Astrocyte (in vitro differentiated cells and primary cell): ENCODE results near the gene RBM27. TPM values are rescaled to one million over a fixed set of nuclear protein-coding genes. Genes with fewer than 3 reads are reported as not detected.
A peak's percentile ranks its signal among the peaks of the same experiment; 100 is the strongest.

ENCODE experiments used
- DNase-seq: peaks from one replicate; pipeline ENCODE4 v3.0.0-alpha.2; 2010; ENCODE audit warnings: low read depth
- FAIRE-seq: peaks from 2 replicates; lab custom pipeline; 2011; peaks lifted over from hg19 to GRCh38; lab: Jason Lieb, UNC
- H2AFZ ChIP-seq: 2 replicates; pipeline ENCODE4 v1.6.0; 2012; ENCODE audit warnings: low read depth, low read length, inconsistent platforms
- H3K27ac ChIP-seq: 2 replicates; pipeline ENCODE4 v1.5.1; 2011; ENCODE audit warnings: low read depth, low read length, inconsistent platforms
- H3K27me3 ChIP-seq: 2 replicates; pipeline ENCODE4 v1.6.0; 2011; ENCODE audit warnings: low read length, inconsistent platforms; ENCODE audit not compliant: insufficient read depth
- H3K36me3 ChIP-seq: 2 replicates; pipeline ENCODE4 v1.5.1; 2011; ENCODE audit warnings: low read length, inconsistent platforms; ENCODE audit not compliant: insufficient read depth
- H3K4me1 ChIP-seq: 2 replicates; pipeline ENCODE4 v1.5.1; 2011; ENCODE audit warnings: low read length, inconsistent platforms; ENCODE audit not compliant: insufficient read depth
- H3K4me2 ChIP-seq: 2 replicates; pipeline ENCODE4 v1.6.0; 2012; ENCODE audit warnings: low read length, inconsistent platforms
- H3K4me3 ChIP-seq: 2 replicates; pipeline ENCODE4 v1.5.1; 2011; ENCODE audit warnings: low read depth, mild to moderate bottlenecking, low read length, inconsistent platforms; ENCODE audit not compliant: insufficient read depth
- H3K79me2 ChIP-seq: 2 replicates; pipeline ENCODE4 v1.6.0; 2012; ENCODE audit warnings: mild to moderate bottlenecking, low read length, inconsistent platforms; ENCODE audit not compliant: insufficient read depth
- H3K9ac ChIP-seq: 2 replicates; pipeline ENCODE4 v1.6.0; 2012; ENCODE audit warnings: mild to moderate bottlenecking, low read length, inconsistent platforms
- H3K9me3 ChIP-seq: 2 replicates; pipeline ENCODE4 v1.5.1; 2012; ENCODE audit warnings: low read depth, mild to moderate bottlenecking, low read length, inconsistent platforms; ENCODE audit not compliant: insufficient read depth
- H4K20me1 ChIP-seq: 2 replicates; pipeline ENCODE4 v1.6.0; 2012; ENCODE audit warnings: low read length, inconsistent platforms; ENCODE audit not compliant: insufficient read depth
- H3K27ac Mint-ChIP-seq: one replicate; pipeline ENCODE4 v1.8.0; 2021; ENCODE audit warnings: mild to moderate bottlenecking, mixed read lengths; ENCODE audit not compliant: unreplicated experiment
- H3K27me3 Mint-ChIP-seq: one replicate; pipeline ENCODE4 v1.8.0; 2021; ENCODE audit warnings: low read depth, mixed read lengths; ENCODE audit not compliant: unreplicated experiment
- H3K36me3 Mint-ChIP-seq: one replicate; pipeline ENCODE4 v1.8.0; 2021; ENCODE audit warnings: low read depth, mixed read lengths; ENCODE audit not compliant: unreplicated experiment
- H3K4me1 Mint-ChIP-seq: one replicate; pipeline ENCODE4 v1.8.0; 2021; ENCODE audit warnings: low read depth, mixed read lengths; ENCODE audit not compliant: unreplicated experiment
- H3K4me3 Mint-ChIP-seq: one replicate; pipeline ENCODE4 v1.8.0; 2021; ENCODE audit warnings: mild to moderate bottlenecking, moderate library complexity, mixed read lengths; ENCODE audit not compliant: unreplicated experiment
- H3K9me3 Mint-ChIP-seq: one replicate; pipeline ENCODE4 v1.8.0; 2021; ENCODE audit warnings: mild to moderate bottlenecking, mixed read lengths; ENCODE audit not compliant: unreplicated experiment
- CTCF ChIP-seq: IDR thresholded peaks from 2 replicates; pipeline ENCODE4 v1.5.1; 2011; ENCODE audit warnings: low read depth, mild to moderate bottlenecking, inconsistent platforms, low read length, moderate library complexity; ENCODE audit not compliant: insufficient read depth
- EZH2 ChIP-seq: IDR thresholded peaks from 2 replicates; pipeline ENCODE4 v1.6.1; 2012; ENCODE audit warnings: mild to moderate bottlenecking, low read length, inconsistent platforms; ENCODE audit not compliant: insufficient read depth
- total RNA-seq: library from RNA; stranded (reverse); gene quantifications from 2 replicates; pipeline ENCODE4 v1.2.1, GENCODE V29; 2021

Gene RBM27
- total RNA-seq, 1 donor from 2014 or later: 24.4 TPM

- peak overlapping the region; percentile 43 for H3K27ac Mint-ChIP-seq
- peaks cover 22% of the 10 kb centered on the region for H3K79me2 ChIP-seq
- H3K9ac ChIP-seq: no peak overlapping the region
- H2AFZ ChIP-seq: no peak overlapping the region
- no peak overlapping the region for H3K4me3 Mint-ChIP-seq
- no peak for FAIRE-seq
- no peaks in the 10 kb centered on the region for H4K20me1 ChIP-seq
- no peak overlapping the region for H3K4me2 ChIP-seq
- H3K4me1 Mint-ChIP-seq: peaks cover 15% of the 10 kb centered on the region
- peaks cover 17% of the 10 kb centered on the region for H3K4me1 ChIP-seq
- H3K36me3 Mint-ChIP-seq: peaks cover 1% of the 10 kb centered on the region
- H3K27ac ChIP-seq: no peak overlapping the region
- H3K9me3 ChIP-seq: no peaks in the 10 kb centered on the region
- no peaks in the 10 kb centered on the region for H3K27me3 Mint-ChIP-seq
- no peak for DNase-seq
- H3K27me3 ChIP-seq: no peaks in the 10 kb centered on the region
- no peak for TF ChIP-seq CTCF
- no peak for TF ChIP-seq EZH2
- no peak overlapping the region for H3K4me3 ChIP-seq
- H3K36me3 ChIP-seq: no peaks in the 10 kb centered on the region
- H3K9me3 Mint-ChIP-seq: no peaks in the 10 kb centered on the region
Observed at GRCh38 chr5:146185161-146185560, 18.2 kb upstream of the RBM27 start.

- Histone ChIP-seq H3K4me1 (peaks cover 9% of the 10 kb centered on the region), H3K4me3 (no peak overlapping the region), H3K36me3 (no peaks in the 10 kb centered on the region), H3K79me2 (no peaks in the 10 kb centered on the region), H3K9me3 (no peaks in the 10 kb centered on the region), H3K27me3 (no peaks in the 10 kb centered on the region), H3K27ac (peak overlapping the region; percentile 65), H2AFZ (no peak overlapping the region), H4K20me1 (no peaks in the 10 kb centered on the region), H3K4me2 (peak overlapping the region; percentile 24), H3K9ac (peak overlapping the region; percentile 21)
- Mint-ChIP-seq H3K9me3 (no peaks in the 10 kb centered on the region), H3K36me3 (no peaks in the 10 kb centered on the region), H3K27me3 (no peaks in the 10 kb centered on the region), H3K27ac (no peak overlapping the region), H3K4me1 (peaks cover 26% of the 10 kb centered on the region), H3K4me3 (no peak overlapping the region)
- DNase-seq (peak; percentile 66), FAIRE-seq (no peak)
- no peak for TF ChIP-seq EZH2
Observed at GRCh38 chr5:146188358-146188757, 15.0 kb upstream of the RBM27 start.

- TF ChIP-seq EZH2 (no peak), CTCF (no peak)
- Histone ChIP-seq H3K4me3 (no peak overlapping the region), H3K36me3 (no peaks in the 10 kb centered on the region), H2AFZ (no peak overlapping the region), H3K4me2 (no peak overlapping the region), H3K27ac (no peak overlapping the region), H3K4me1 (peaks cover 6% of the 10 kb centered on the region), H4K20me1 (no peaks in the 10 kb centered on the region), H3K9ac (no peak overlapping the region), H3K9me3 (no peaks in the 10 kb centered on the region), H3K27me3 (no peaks in the 10 kb centered on the region), H3K79me2 (no peaks in the 10 kb centered on the region)
- FAIRE-seq: no peak
- H3K27ac Mint-ChIP-seq: peak overlapping the region; percentile 37
- no peaks in the 10 kb centered on the region for H3K9me3 Mint-ChIP-seq
- no peaks in the 10 kb centered on the region for H3K27me3 Mint-ChIP-seq
- no peaks in the 10 kb centered on the region for H3K36me3 Mint-ChIP-seq
- H3K4me1 Mint-ChIP-seq: peaks cover 17% of the 10 kb centered on the region
- DNase-seq: no peak
- peak overlapping the region; percentile 10 for H3K4me3 Mint-ChIP-seq
Observed at GRCh38 chr5:146192571-146193043, 10.8 kb upstream of the RBM27 start.
